Common myeloid progenitor, CD34-positive (primary cell): Measurements from ENCODE around the gene SLC35G1. TPM values are rescaled to one million over a fixed set of nuclear protein-coding genes. Genes with fewer than 3 reads are reported as not detected.
A peak's percentile ranks its signal among the peaks of the same experiment; 100 is the strongest.

ENCODE experiments used
- CTCF ChIA-PET: fragments of 350-600 bp; sonication (Branson Sonifier 250); formaldehyde crosslinking; loops from one replicate; lab custom pipeline; 2021; ENCODE audit warnings: antibody characterized with exemption; lab: Charles Lee
- POLR2A ChIA-PET: fragments of 350-600 bp; sonication (Branson Sonifier 250); formaldehyde crosslinking; loops from one replicate; lab custom pipeline; 2021; ENCODE audit warnings: antibody characterized with exemption; lab: Charles Lee
- DNase-seq, 3 donors: peaks; one replicate each; pipeline versions ENCODE4 v3.0.0 to v3.0.0-alpha.2; 2013
- H3K27ac ChIP-seq, 2 experiments: 1 replicate in 1 of 2; 2 replicates in 1 of 2; pipeline ENCODE4 v1.7.0; 2013; ENCODE audit warnings: inconsistent platforms in 2 of 2, low read length in 2 of 2, mild to moderate bottlenecking in 2 of 2, low read depth in 1 of 2, moderate library complexity in 1 of 2; ENCODE audit not compliant: severe bottlenecking in 2 of 2, insufficient read depth in 1 of 2, poor library complexity in 1 of 2
- H3K27me3 ChIP-seq, 5 experiments: replicated peaks in 2 of 5; 1 replicate in 3 of 5; 2 replicates in 2 of 5; pipeline versions ENCODE4 v1.6.1 to v1.7.0; 2013; ENCODE audit warnings: low read length in 4 of 5, mild to moderate bottlenecking in 2 of 5, moderate library complexity in 2 of 5, inconsistent platforms in 1 of 5; ENCODE audit not compliant: insufficient read depth in 5 of 5, control insufficient read depth in 4 of 5
- H3K36me3 ChIP-seq, 4 experiments: 1 replicate in 2 of 4; 2 replicates in 2 of 4; pipeline versions ENCODE4 v1.6.1 to v1.7.0; 2013; ENCODE audit warnings: low read length in 3 of 4, control low read depth in 1 of 4, mild to moderate bottlenecking in 1 of 4; ENCODE audit not compliant: control insufficient read depth in 4 of 4, insufficient read depth in 4 of 4
- H3K4me1 ChIP-seq, 4 experiments: 1 replicate in 3 of 4; 2 replicates in 1 of 4; pipeline versions ENCODE4 v1.6.1 to v1.7.1; 2013; ENCODE audit warnings: low read length in 3 of 4, mild to moderate bottlenecking in 3 of 4, control low read depth in 1 of 4, inconsistent platforms in 1 of 4, moderate library complexity in 1 of 4; ENCODE audit not compliant: control insufficient read depth in 4 of 4, insufficient read depth in 4 of 4; ENCODE audit errors: control extremely low read depth in 1 of 4
- H3K4me3 ChIP-seq, 7 experiments: 1 replicate in 4 of 7; 2 replicates in 3 of 7; pipeline versions ENCODE4 v1.5.1 to v1.7.0; 2013; ENCODE audit warnings: mild to moderate bottlenecking in 7 of 7, low read length in 6 of 7, moderate library complexity in 6 of 7, inconsistent platforms in 2 of 7, low read depth in 2 of 7, control low read depth in 1 of 7; ENCODE audit not compliant: insufficient read depth in 4 of 7, control insufficient read depth in 1 of 7; ENCODE audit errors: extremely low read depth in 1 of 7
- H3K9me3 ChIP-seq, 5 experiments: 1 replicate in 4 of 5; 2 replicates in 1 of 5; pipeline versions ENCODE4 v1.6.1 to v1.7.1; 2013; ENCODE audit warnings: low read length in 4 of 5, mild to moderate bottlenecking in 2 of 5, inconsistent platforms in 1 of 5, low read depth in 1 of 5, moderate library complexity in 1 of 5; ENCODE audit not compliant: control insufficient read depth in 4 of 5, insufficient read depth in 2 of 5; ENCODE audit errors: control extremely low read depth in 1 of 5
- WGBS: methylation state at CpG from one replicate; pipeline ENCODE4 v1.1.5; 2013; ENCODE audit not compliant: insufficient coverage; 5-methylcytosine and 5-hydroxymethylcytosine counted together
- polyA plus RNA-seq: library from polyadenylated mRNA; unstranded; fragments of 120-200 nt; gene quantifications from one replicate; pipeline ENCODE4 v1.2.1, GENCODE V29; 2013

SLC35G1 gene
- polyA plus RNA-seq, result 3.8 TPM

GRCh38 chr10:93893646-93894515 is at the start of gene SLC35G1:
TSS of gene SLC35G1 (plus strand) at chr10:93893978. CDS start at chr10:93894034, 56 bp downstream.
- POLR2A ChIA-PET, result interaction anchor here (1.1 kb wide), 1 partner anchor 476 kb away, joined by 3 read pairs; no protein-coding TSS in a partner anchor
- Histone ChIP-seq H3K4me3 (peak within 1 kb of the TSS; percentile 65 to 86 (median 76)), H3K4me1 (peaks cover 4 to 22% (median 13%) of the 10 kb centered on the region in 4 experiments), H3K27ac (no peak within 1 kb of the TSS), H3K27me3 (no peaks in the 10 kb centered on the region), H3K36me3 (no peaks in the 10 kb centered on the region), H3K9me3 (no peaks in the 10 kb centered on the region)
- peak; percentile 64 to 83 (median 79) for DNase-seq
- CTCF ChIA-PET, result interaction anchor here (0.7 to 1.2 kb wide), 3 partner anchors 10 to 32 kb away, joined by 3 to 4 read pairs (median 3); no protein-coding TSS in a partner anchor
- under 1% methylated on average over 78 of the region's 82 CpGs for WGBS

- 96% methylated on average over 26 of the region's 30 CpGs for WGBS
- POLR2A ChIA-PET, result no interaction called here
- CTCF ChIA-PET, result interaction anchor here (1.3 to 1.4 kb wide), 3 partner anchors 10 to 17 kb away, joined by 3 read pairs; no protein-coding TSS in a partner anchor
These were observed 48.7 kb upstream of the SLC35G1 start for GRCh38 chr10:93844979-93845626.

GRCh38 chr10:93849593-93849992 is 44.2 kb upstream of the SLC35G1 start:
- WGBS, result 100% methylated on average over 1 of the region's 4 CpGs
- H3K36me3 ChIP-seq, result no peaks in the 10 kb centered on the region
- CTCF ChIA-PET, result no interaction called here

More at GRCh38 chr10:93844979-93845626, 48.7 kb upstream of the SLC35G1 start:
- H3K9me3 ChIP-seq, result peaks cover 0 to 4% (median 0%) of the 10 kb centered on the region in 5 experiments
- no peaks in the 10 kb centered on the region for H3K36me3 ChIP-seq
- no peak overlapping the region for H3K4me3 ChIP-seq
- no peak for DNase-seq
- H3K27me3 ChIP-seq, result no peaks in the 10 kb centered on the region
- no peaks in the 10 kb centered on the region for H3K4me1 ChIP-seq
- no peak overlapping the region for H3K27ac ChIP-seq

GRCh38 chr10:93850031-93851015 is 43.5 kb upstream of the SLC35G1 start:
- CTCF ChIA-PET, result interaction anchor here (1.1 kb wide), 1 partner anchor 143 kb away, joined by 3 read pairs; no protein-coding TSS in a partner anchor
- H3K4me1 ChIP-seq, result peaks cover 4 to 18% (median 7%) of the 10 kb centered on the region in 4 experiments
- WGBS, result 96% methylated on average over 8 of the region's 10 CpGs

More at GRCh38 chr10:93849593-93849992, 44.2 kb upstream of the SLC35G1 start:
- no peak overlapping the region for H3K4me3 ChIP-seq
- H3K27ac ChIP-seq, result no peak overlapping the region
- H3K4me1 ChIP-seq, result peaks cover 0 to 10% (median 2%) of the 10 kb centered on the region in 4 experiments
- no peaks in the 10 kb centered on the region for H3K27me3 ChIP-seq
- DNase-seq, result no peak
- peaks cover 0 to 2% (median 0%) of the 10 kb centered on the region in 5 experiments for H3K9me3 ChIP-seq
- POLR2A ChIA-PET, result no interaction called here

DNA sequence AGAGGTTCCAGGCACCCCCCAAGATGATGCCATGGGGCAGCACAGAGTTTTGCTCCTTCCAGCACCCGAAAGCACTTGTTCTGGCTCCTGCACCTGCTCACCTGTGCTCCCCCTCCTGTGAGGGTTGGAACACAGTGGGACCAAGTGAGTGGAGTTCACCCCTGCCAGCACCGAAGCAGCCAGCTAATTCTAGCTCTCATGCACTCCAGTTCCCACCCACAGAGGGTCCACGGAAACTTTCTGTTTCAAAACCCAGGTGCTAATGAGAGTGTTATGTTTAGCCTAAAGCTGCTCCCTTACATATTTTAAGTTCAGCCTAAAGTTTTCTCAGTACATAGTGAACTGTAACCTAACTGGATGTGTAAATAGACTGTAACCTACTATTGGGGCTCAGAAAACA is 42.6 kb upstream of the SLC35G1 start:
- no peaks in the 10 kb centered on the region for H3K36me3 ChIP-seq
- no peak for DNase-seq
- 80% methylated on average over 1 of the region's 3 CpGs for WGBS
- ChIA-PET CTCF (interaction anchor here (1.1 kb wide), 1 partner anchor 144 kb away, joined by 3 read pairs; no protein-coding TSS in a partner anchor), POLR2A (no interaction called here)
- H3K4me3 ChIP-seq, result no peak overlapping the region
- H3K27me3 ChIP-seq, result no peaks in the 10 kb centered on the region
- H3K4me1 ChIP-seq, result peaks cover 5 to 20% (median 7%) of the 10 kb centered on the region in 4 experiments
- H3K9me3 ChIP-seq, result peaks cover 0 to 2% (median 0%) of the 10 kb centered on the region in 5 experiments
- no peak overlapping the region for H3K27ac ChIP-seq

More at GRCh38 chr10:93850031-93851015, 43.5 kb upstream of the SLC35G1 start:
- Histone ChIP-seq H3K9me3 (peaks cover 0 to 2% (median 0%) of the 10 kb centered on the region in 5 experiments), H3K36me3 (no peaks in the 10 kb centered on the region), H3K27ac (no peak overlapping the region), H3K27me3 (no peaks in the 10 kb centered on the region), H3K4me3 (no peak overlapping the region)
- no peak for DNase-seq
- POLR2A ChIA-PET, result no interaction called here

DNA sequence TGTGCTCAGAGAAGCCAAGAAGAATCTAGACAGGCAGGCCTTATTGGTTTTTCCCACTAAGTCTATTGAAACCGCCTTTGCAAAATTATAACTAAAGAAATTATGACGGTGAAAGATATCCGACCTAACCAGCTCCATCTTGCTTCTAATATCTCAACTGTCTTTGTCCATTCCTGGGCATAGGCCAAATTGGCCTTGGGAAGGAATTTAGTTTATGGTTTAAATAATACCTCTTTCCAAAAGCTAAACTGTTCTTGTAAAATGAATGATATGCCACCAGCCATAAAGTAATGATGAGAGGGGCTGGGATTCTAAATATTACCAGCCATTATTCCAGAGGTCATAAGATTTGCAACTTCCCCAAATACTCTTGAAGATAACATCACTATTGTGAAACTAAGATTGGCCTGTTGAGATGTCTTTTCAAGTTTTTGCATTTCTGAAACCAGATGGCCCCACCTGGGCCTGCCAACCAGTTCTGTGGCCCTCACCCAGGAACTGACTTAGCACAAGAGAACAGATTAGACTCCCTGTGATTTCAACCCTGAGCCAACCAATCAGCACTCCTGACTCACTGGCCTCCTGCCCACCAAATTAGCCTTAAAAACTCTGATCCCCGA is 41.2 kb upstream of the SLC35G1 start:
- H3K4me3 ChIP-seq, result no peak overlapping the region
- H3K27ac ChIP-seq, result no peak overlapping the region
- H3K4me1 ChIP-seq, result peaks cover 5 to 20% (median 7%) of the 10 kb centered on the region in 4 experiments
- WGBS, result 100% methylated on average over 1 of the region's 4 CpGs
- peaks cover 0 to 2% (median 0%) of the 10 kb centered on the region in 5 experiments for H3K9me3 ChIP-seq
- H3K36me3 ChIP-seq, result no peaks in the 10 kb centered on the region
- CTCF ChIA-PET, result interaction anchor here (1.2 kb wide), 1 partner anchor 37 kb away, joined by 3 read pairs; no protein-coding TSS in a partner anchor
- H3K27me3 ChIP-seq, result no peaks in the 10 kb centered on the region
- POLR2A ChIA-PET, result no interaction called here
- peak in 2 of 3 donors; percentile 19 to 41 for DNase-seq
